Ovary (tissue), 3 donors: ENCODE results near the gene WBP1.

ENCODE experiments used
- CTCF ChIP-seq, 3 donors: fragments of 450-650 bp in 2 of 3; fragments of 200-600 bp in 1 of 3; IDR thresholded peaks; one replicate each; pipeline versions ENCODE4 v1.5.1 to v1.8.0; 2016 to 2022; ENCODE audit warnings: antibody characterized with exemption in 3 of 3, mild to moderate bottlenecking in 1 of 3
- EP300 ChIP-seq: sonication (generic); formaldehyde crosslinking; IDR thresholded peaks from one replicate; pipeline ENCODE4 v1.6.1; 2017; ENCODE audit warnings: antibody characterized with exemption
- POLR2A ChIP-seq: fragments of 450-650 bp; IDR thresholded peaks from one replicate; pipeline ENCODE4 v1.6.1; 2017; ENCODE audit warnings: antibody characterized with exemption, mild to moderate bottlenecking, moderate library complexity
- donor health status: DM: no; HTN: no; CAD: no.

DNA sequence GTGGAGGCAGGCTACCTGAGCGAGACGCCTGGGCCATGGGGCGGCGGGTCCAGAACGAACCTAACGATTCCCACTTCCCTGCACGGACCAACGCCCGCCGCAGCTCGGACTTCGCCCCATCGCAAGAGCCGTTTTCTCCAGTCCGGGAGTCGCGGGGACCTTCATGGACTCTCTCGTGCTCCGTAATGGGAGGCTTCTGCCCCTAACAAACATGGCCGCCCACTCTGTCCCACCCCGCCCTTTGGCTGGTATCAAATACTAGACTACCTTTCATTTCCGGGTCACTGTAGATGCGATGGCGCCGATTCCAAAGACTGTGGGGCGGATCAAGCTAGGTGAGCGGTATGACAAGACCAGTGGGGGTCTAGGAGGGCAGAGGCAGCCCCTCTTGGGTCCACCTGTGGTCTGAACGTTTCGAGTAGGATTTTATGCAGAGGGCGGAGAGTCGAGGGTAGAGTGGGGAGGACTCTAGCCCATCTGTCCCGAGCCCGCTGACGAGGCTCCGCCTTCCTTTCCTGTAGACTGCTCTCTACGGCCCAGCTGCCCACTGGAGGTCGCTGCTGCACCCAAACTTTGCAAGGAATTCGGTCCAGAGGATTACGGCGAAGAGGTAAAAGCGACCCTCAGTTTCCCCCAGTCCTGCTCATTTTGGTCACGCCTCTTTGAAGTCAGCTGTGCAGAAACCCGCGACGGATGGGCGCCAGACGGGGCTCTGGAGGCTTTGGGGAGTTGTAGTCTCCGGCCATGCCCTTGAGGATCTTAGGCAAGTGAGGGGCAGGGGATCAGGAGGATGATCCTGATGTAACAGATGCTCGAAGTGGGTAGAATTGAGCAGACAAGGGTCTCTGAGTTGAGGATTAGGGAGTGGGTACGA, 24.8 kb downstream of the WBP1 start, which contains the start of the genes CCDC142 and TTC31:
- peak; percentile 76 to 87 (median 83) for TF ChIP-seq CTCF (IDR thresholded peaks at IDR 0.05)
- TF ChIP-seq POLR2A, result peak; percentile 53
- peak; percentile 24 for TF ChIP-seq EP300
